Medulla oblongata (tissue), 1 donor: ENCODE measurements around the gene GIMAP8.
"Not testable (repeated sequence)": the region's sequence is repeated elsewhere in the genome, so short reads cannot be mapped to it uniquely, and the experiment has no call there.

ENCODE experiments used
- DNase-seq: peaks from one replicate; pipeline ENCODE4 v3.0.0-alpha.2; 2015; ENCODE audit errors: extremely low spot score

Gene GIMAP8

GRCh38 chr7:150435390-150436073, 14.9 kb upstream of the GIMAP8 start:
- DNase-seq: peak; percentile 84

GRCh38 chr7:150439967-150440366, 10.5 kb upstream of the GIMAP8 start:
- DNase-seq: no peak

- DNase-seq: no peak
Observed at GRCh38 chr7:150441524-150441923, 8.9 kb upstream of the GIMAP8 start.

- no peak for DNase-seq
Observed at GRCh38 chr7:150442811-150443210, 7.6 kb upstream of the GIMAP8 start.

GRCh38 chr7:150443793-150444540, 6.5 kb upstream of the GIMAP8 start:
- no peak for DNase-seq

- no peak for DNase-seq
Observed at GRCh38 chr7:150444674-150445365, 5.6 kb upstream of the GIMAP8 start.

- peak; percentile 16 for DNase-seq
Observed at GRCh38 chr7:150446288-150446938, 4.0 kb upstream of the GIMAP8 start.

GRCh38 chr7:150447966-150448788, 2.3 kb upstream of the GIMAP8 start:
- no peak for DNase-seq

- peak; percentile 87 for DNase-seq
Observed at GRCh38 chr7:150448789-150449147, 1.7 kb upstream of the GIMAP8 start.

GRCh38 chr7:150449206-150449952, 1.1 kb upstream of the GIMAP8 start:
- DNase-seq: no peak

GRCh38 chr7:150451097-150451793, 815 bp downstream of the GIMAP8 start:
- peak; percentile 63 for DNase-seq

GRCh38 chr7:150451833-150452461, 1.5 kb downstream of the GIMAP8 start:
- DNase-seq: no peak

- no peak for DNase-seq
Observed at GRCh38 chr7:150453181-150453580, 2.8 kb downstream of the GIMAP8 start.

- no peak for DNase-seq
Observed at GRCh38 chr7:150453892-150454291, 3.5 kb downstream of the GIMAP8 start.

GRCh38 chr7:150457064-150457463, 6.6 kb downstream of the GIMAP8 start:
- DNase-seq: not testable (repeated sequence)

- no peak for DNase-seq
Observed at GRCh38 chr7:150458235-150458634, 7.8 kb downstream of the GIMAP8 start.

- DNase-seq: no peak
Observed at GRCh38 chr7:150458756-150459155, 8.3 kb downstream of the GIMAP8 start.

- no peak for DNase-seq
Observed at GRCh38 chr7:150461520-150461919, 11.1 kb downstream of the GIMAP8 start.

- DNase-seq: no peak
Observed at GRCh38 chr7:150462413-150462812, 12.0 kb downstream of the GIMAP8 start.

GRCh38 chr7:150463461-150463860, 13.0 kb downstream of the GIMAP8 start:
- no peak for DNase-seq
